ENCODE results near the gene FKRP.
A peak's percentile ranks its signal among the peaks of the same experiment; 100 is the strongest.
"Not testable (repeated sequence)": the region's sequence is repeated elsewhere in the genome, so short reads cannot be mapped to it uniquely, and the experiment has no call there.

The FKRP gene

GRCh38 chr19:46762245-46762890 lies 16.5 kb downstream of the FKRP start:
- CTCF ChIA-PET: interaction anchor here (1.4 kb wide), 1 partner anchor 78 kb away, joined by 4 read pairs; no protein-coding TSS in a partner anchor
- Mint-ChIP-seq H3K4me1 (peaks cover 7% of the 10 kb centered on the region), H3K4me3 (no peak overlapping the region), H3K36me3 (no peaks in the 10 kb centered on the region), H3K27ac (no peak overlapping the region), H3K9me3 (no peaks in the 10 kb centered on the region), H3K27me3 (peaks cover 4% of the 10 kb centered on the region)
- no peak for DNase-seq

- Mint-ChIP-seq H3K27ac (no peak overlapping the region), H3K27me3 (peaks cover 4% of the 10 kb centered on the region), H3K9me3 (no peaks in the 10 kb centered on the region), H3K4me1 (peaks cover 5% of the 10 kb centered on the region), H3K4me3 (no peak overlapping the region), H3K36me3 (no peaks in the 10 kb centered on the region)
- CTCF ChIA-PET: interaction anchor here (0.7 to 1.7 kb wide), 5 partner anchors 13 to 233 kb away, joined by 3 to 10 read pairs (median 4); partner anchors contain the start of gene SLC1A5
- DNase-seq: no peak
Observed at GRCh38 chr19:46764817-46765291, 19.0 kb downstream of the FKRP start.

- peaks cover 1% of the 10 kb centered on the region for H3K36me3 Mint-ChIP-seq
- CTCF ChIA-PET: interaction anchor here (0.7 to 2.7 kb wide), 21 partner anchors 9 to 238 kb away, joined by 3 to 23 read pairs (median 5); partner anchors contain the start of genes AP2S1 and SLC1A5
- H3K9me3 Mint-ChIP-seq: no peaks in the 10 kb centered on the region
- DNase-seq: peak; percentile 76
- H3K27ac Mint-ChIP-seq: no peak overlapping the region
- peaks cover 4% of the 10 kb centered on the region for H3K27me3 Mint-ChIP-seq
- H3K4me3 Mint-ChIP-seq: no peak overlapping the region
- H3K4me1 Mint-ChIP-seq: peaks cover 5% of the 10 kb centered on the region
Observed at GRCh38 chr19:46766569-46767317, 20.9 kb downstream of the FKRP start.

GRCh38 chr19:46768746-46769145 lies 22.9 kb downstream of the FKRP start:
- not testable (repeated sequence) for H3K27me3 Mint-ChIP-seq, DNase-seq, H3K4me3 Mint-ChIP-seq, H3K4me1 Mint-ChIP-seq, H3K36me3 Mint-ChIP-seq, H3K9me3 Mint-ChIP-seq, H3K27ac Mint-ChIP-seq
- CTCF ChIA-PET: interaction anchor here (2.2 kb wide), 1 partner anchor 11 kb away, joined by 7 read pairs; no protein-coding TSS in a partner anchor

- H3K36me3 Mint-ChIP-seq: peaks cover 24% of the 10 kb centered on the region
- no peaks in the 10 kb centered on the region for H3K9me3 Mint-ChIP-seq
- CTCF ChIA-PET: interaction anchor here (1.4 kb wide), 1 partner anchor 15 kb away, joined by 3 read pairs; no protein-coding TSS in a partner anchor
- H3K4me1 Mint-ChIP-seq: peaks cover 7% of the 10 kb centered on the region
- H3K27ac Mint-ChIP-seq: no peak overlapping the region
- H3K4me3 Mint-ChIP-seq: no peak overlapping the region
- H3K27me3 Mint-ChIP-seq: no peaks in the 10 kb centered on the region
- DNase-seq: no peak
Observed at GRCh38 chr19:46772170-46773017, 26.5 kb downstream of the FKRP start.

GRCh38 chr19:46773018-46773399 lies 27.2 kb downstream of the FKRP start:
- peaks cover 11% of the 10 kb centered on the region for H3K4me1 Mint-ChIP-seq
- H3K27ac Mint-ChIP-seq: no peak overlapping the region
- H3K36me3 Mint-ChIP-seq: peaks cover 29% of the 10 kb centered on the region
- no peak overlapping the region for H3K4me3 Mint-ChIP-seq
- no peaks in the 10 kb centered on the region for H3K9me3 Mint-ChIP-seq
- H3K27me3 Mint-ChIP-seq: no peaks in the 10 kb centered on the region
- CTCF ChIA-PET: interaction anchor here (1.4 kb wide), 1 partner anchor 15 kb away, joined by 3 read pairs; no protein-coding TSS in a partner anchor
- no peak for DNase-seq

- Mint-ChIP-seq H3K27ac (no peak overlapping the region), H3K9me3 (no peaks in the 10 kb centered on the region), H3K4me1 (peaks cover 22% of the 10 kb centered on the region), H3K27me3 (no peaks in the 10 kb centered on the region), H3K36me3 (peaks cover 41% of the 10 kb centered on the region), H3K4me3 (no peak overlapping the region)
- DNase-seq: no peak
- CTCF ChIA-PET: interaction anchor here (0.9 to 2.3 kb wide), 3 partner anchors 8 to 9 kb away, joined by 3 to 7 read pairs (median 3); no protein-coding TSS in a partner anchor
Observed at GRCh38 chr19:46775642-46776258, 29.9 kb downstream of the FKRP start.

- Mint-ChIP-seq H3K4me3 (no peak overlapping the region), H3K4me1 (peaks cover 26% of the 10 kb centered on the region), H3K36me3 (peaks cover 48% of the 10 kb centered on the region), H3K27ac (peak overlapping the region; percentile 68), H3K27me3 (no peaks in the 10 kb centered on the region), H3K9me3 (no peaks in the 10 kb centered on the region)
- CTCF ChIA-PET: interaction anchor here (2.3 kb wide), 1 partner anchor 10 kb away, joined by 7 read pairs; no protein-coding TSS in a partner anchor
- DNase-seq: no peak
Observed at GRCh38 chr19:46776927-46777911, 31.4 kb downstream of the FKRP start.

- H3K36me3 Mint-ChIP-seq: peaks cover 56% of the 10 kb centered on the region
- peaks cover 35% of the 10 kb centered on the region for H3K4me1 Mint-ChIP-seq
- H3K4me3 Mint-ChIP-seq, H3K9me3 Mint-ChIP-seq, H3K27ac Mint-ChIP-seq, DNase-seq, H3K27me3 Mint-ChIP-seq, CTCF ChIA-PET: not testable (repeated sequence)
Observed at GRCh38 chr19:46777956-46778645, 32.2 kb downstream of the FKRP start.

GRCh38 chr19:46782355-46783019 lies 36.6 kb downstream of the FKRP start:
- H3K27ac Mint-ChIP-seq: peak overlapping the region; percentile 93
- CTCF ChIA-PET: interaction anchor here (2.4 kb wide), 1 partner anchor 24 kb away, joined by 13 read pairs; no protein-coding TSS in a partner anchor
- peak overlapping the region; percentile 96 for H3K4me3 Mint-ChIP-seq
- no peaks in the 10 kb centered on the region for H3K9me3 Mint-ChIP-seq
- no peak for DNase-seq
- peaks cover 60% of the 10 kb centered on the region for H3K36me3 Mint-ChIP-seq
- H3K27me3 Mint-ChIP-seq: no peaks in the 10 kb centered on the region
- peaks cover 60% of the 10 kb centered on the region for H3K4me1 Mint-ChIP-seq

- peak overlapping the region; percentile 96 for H3K4me3 Mint-ChIP-seq
- CTCF ChIA-PET: interaction anchor here (0.6 to 2.5 kb wide), 7 partner anchors 8 to 57 kb away, joined by 3 to 16 read pairs (median 3); no protein-coding TSS in a partner anchor
- DNase-seq: no peak
- no peaks in the 10 kb centered on the region for H3K9me3 Mint-ChIP-seq
- H3K4me1 Mint-ChIP-seq: peaks cover 54% of the 10 kb centered on the region
- no peaks in the 10 kb centered on the region for H3K27me3 Mint-ChIP-seq
- peak overlapping the region; percentile 93 for H3K27ac Mint-ChIP-seq
- H3K36me3 Mint-ChIP-seq: peaks cover 50% of the 10 kb centered on the region
Observed at GRCh38 chr19:46783670-46784069, 37.8 kb downstream of the FKRP start.

Data from activated naive CD4-positive, alpha-beta T cell treated with anti-CD3 and anti-CD28 coated beads, Interleukin-2, amount 10 ng/mL, durations not matched to agents 7 days and 5 days (primary cell).